ENCODE results near the gene GDF9. TPM values are rescaled to one million over a fixed set of nuclear protein-coding genes. Genes with fewer than 3 reads are reported as not detected.

GDF9 gene
- total and polyA plus RNA-seq, 2 donors (not counting 3 experiments of a cell fraction or from before 2014, with no cell fraction given), result 0.07 TPM; not detected in 1

GRCh38 chr5:132872788-132873118, 6.5 kb upstream of the GDF9 start:
- Histone ChIP-seq H2AFZ (ENCODE audit: low read depth, low read length) (no peak overlapping the region), H4K20me1 (replicated peaks; ENCODE audit: control insufficient read depth, extremely low read depth, insufficient read depth, low read length) (peaks cover 2% of the 10 kb centered on the region), H3K4me3 (replicated peaks in 1 of 3; ENCODE audit: insufficient read depth in 1 of 3, low read depth in 1 of 3, low read length in 3 of 3) (no peak overlapping the region), H3K27me3 (ENCODE audit: control insufficient read depth in 2 of 2, insufficient read depth in 2 of 2, low read length in 2 of 2) (no peaks in the 10 kb centered on the region), H3K79me2 (ENCODE audit: control insufficient read depth, insufficient read depth, low read length) (no peaks in the 10 kb centered on the region), H3K4me1 (ENCODE audit: control insufficient read depth, extremely low read depth, insufficient read depth, low read length) (no peaks in the 10 kb centered on the region), H3K27ac (ENCODE audit: insufficient read depth, low read depth, low read length) (no peak overlapping the region), H3K9ac (replicated peaks; ENCODE audit: extremely low read depth, insufficient read depth, low read length) (no peak overlapping the region), H3K36me3 (ENCODE audit: control insufficient read depth in 2 of 2, extremely low read depth in 1 of 2, insufficient read depth in 2 of 2, low read length in 2 of 2) (peaks cover 2 to 4% of the 10 kb centered on the region in 2 experiments), H3K4me2 (ENCODE audit: insufficient read depth, low read length) (no peak overlapping the region), H3K9me3 (replicated peaks; ENCODE audit: control insufficient read depth, insufficient read depth, low read length) (no peaks in the 10 kb centered on the region), H3K9me1 (replicated peaks; ENCODE audit: control insufficient read depth, extremely low read depth, insufficient read depth, low read length) (no peaks in the 10 kb centered on the region)
- dilution Hi-C loops (cut with MboI; ENCODE audit: extremely low pct_ligation_motif_present, low sequenced_read_pairs), result no loop called here
- TF ChIP-seq EZH2 (IDR thresholded peaks at IDR 0.05; ENCODE audit: borderline replicate concordance, low read depth, low read length, severe bottlenecking) (no peak), CTCF (IDR thresholded peaks at IDR 0.05; ENCODE audit: extremely low read depth in 1 of 2, insufficient read depth in 1 of 2, low read depth in 1 of 2, low read length in 2 of 2) (no peak), POLR2AphosphoS5 (IDR thresholded peaks at IDR 0.05; ENCODE audit: insufficient read depth, low read depth, low read length) (no peak), MYC (IDR thresholded peaks at IDR 0.05; ENCODE audit: low read depth, low read length) (no peak), JUN (IDR thresholded peaks at IDR 0.05; ENCODE audit: borderline replicate concordance, insufficient read depth, insufficient read length, low read depth) (no peak), GATA2 (IDR thresholded peaks at IDR 0.05; ENCODE audit: insufficient read depth, insufficient read length, low read depth, low read length) (no peak), FOS (IDR thresholded peaks at IDR 0.05; ENCODE audit: borderline replicate concordance, insufficient read depth, low read length) (no peak)
- FAIRE-seq (no peak), DNase-seq (ENCODE audit: low read depth, low spot score) (no peak)
- no TSS peak for BruUV-seq (replicated peaks)
- intact Hi-C loops (cut with micrococcal nuclease), result no loop called here
- POLR2A ChIA-PET, result no interaction called here
- CTCF ChIA-PET, result interaction anchor here (1.3 to 3.3 kb wide), 3 partner anchors 10 to 43 kb away, joined by 5 to 16 read pairs (median 8); partner anchors contain the start of gene SHROOM1

Data from endothelial cell of umbilical vein (primary cell).